Retinal pigment epithelial cell (primary cell): Measurements from ENCODE around the gene MET.
"Not testable (repeated sequence)": the region's sequence is repeated elsewhere in the genome, so short reads cannot be mapped to it uniquely, and the experiment has no call there.

Experiments
- DNase-seq: peaks from one replicate; pipeline ENCODE4 v3.0.0-alpha.2; 2010; ENCODE audit warnings: low read depth
- H3K4me3 ChIP-seq: 2 replicates; pipeline ENCODE4 v1.5.1; 2011; ENCODE audit warnings: mild to moderate bottlenecking, low read length, control low read depth, moderate library complexity
- TF ChIP-seq, protein P1 (sequence below): conservative IDR thresholded peaks from 2 replicates; pipeline ENCODE4 v1.5.1; 2011; ENCODE audit warnings: low read depth, low read length, control low read depth, inconsistent platforms

Gene MET

DNA sequence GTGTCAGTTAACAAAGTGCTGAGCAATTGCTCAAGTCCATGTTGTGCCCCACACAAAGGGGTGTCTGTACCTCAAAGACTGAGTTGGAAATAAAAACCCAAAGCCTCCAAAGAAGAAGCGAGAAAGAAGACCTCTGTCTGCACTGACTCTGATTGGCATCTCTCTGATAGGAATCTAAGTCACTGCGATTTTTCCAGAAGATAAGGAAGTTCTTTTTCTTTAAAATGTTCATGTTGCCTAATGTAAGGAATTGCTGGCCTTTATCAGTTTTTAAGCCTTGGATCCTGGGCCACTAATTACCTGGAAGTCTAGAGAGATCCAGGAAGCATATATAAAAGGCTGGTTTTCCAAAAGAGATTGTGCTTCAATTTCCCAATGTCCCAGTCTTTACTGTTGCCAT is 24.1 kb upstream of the MET start:
- no peak for DNase-seq
- TF ChIP-seq, protein P1, sequence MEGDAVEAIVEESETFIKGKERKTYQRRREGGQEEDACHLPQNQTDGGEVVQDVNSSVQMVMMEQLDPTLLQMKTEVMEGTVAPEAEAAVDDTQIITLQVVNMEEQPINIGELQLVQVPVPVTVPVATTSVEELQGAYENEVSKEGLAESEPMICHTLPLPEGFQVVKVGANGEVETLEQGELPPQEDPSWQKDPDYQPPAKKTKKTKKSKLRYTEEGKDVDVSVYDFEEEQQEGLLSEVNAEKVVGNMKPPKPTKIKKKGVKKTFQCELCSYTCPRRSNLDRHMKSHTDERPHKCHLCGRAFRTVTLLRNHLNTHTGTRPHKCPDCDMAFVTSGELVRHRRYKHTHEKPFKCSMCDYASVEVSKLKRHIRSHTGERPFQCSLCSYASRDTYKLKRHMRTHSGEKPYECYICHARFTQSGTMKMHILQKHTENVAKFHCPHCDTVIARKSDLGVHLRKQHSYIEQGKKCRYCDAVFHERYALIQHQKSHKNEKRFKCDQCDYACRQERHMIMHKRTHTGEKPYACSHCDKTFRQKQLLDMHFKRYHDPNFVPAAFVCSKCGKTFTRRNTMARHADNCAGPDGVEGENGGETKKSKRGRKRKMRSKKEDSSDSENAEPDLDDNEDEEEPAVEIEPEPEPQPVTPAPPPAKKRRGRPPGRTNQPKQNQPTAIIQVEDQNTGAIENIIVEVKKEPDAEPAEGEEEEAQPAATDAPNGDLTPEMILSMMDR: no peak
- no peak overlapping the region for H3K4me3 ChIP-seq

DNA sequence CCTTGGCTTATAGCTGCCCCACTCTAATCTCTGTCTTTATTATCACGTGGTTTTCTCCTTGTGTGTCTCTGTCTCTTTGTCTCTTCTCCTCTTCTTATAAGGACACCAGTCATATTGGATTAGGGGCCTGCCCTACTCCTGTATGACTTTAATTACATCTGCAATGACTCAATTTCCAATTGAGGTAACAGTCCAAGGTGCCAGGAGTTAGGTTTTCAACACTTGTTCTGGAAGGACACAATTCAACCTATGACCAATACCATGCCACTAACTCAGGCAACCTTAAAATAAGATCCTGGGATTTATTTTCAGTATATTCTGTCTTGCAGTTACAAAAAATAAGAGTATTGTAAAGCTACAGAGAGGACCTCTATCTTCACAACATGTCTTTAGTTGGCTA is 21.6 kb upstream of the MET start:
- H3K4me3 ChIP-seq: no peak overlapping the region
- no peak for DNase-seq

DNA sequence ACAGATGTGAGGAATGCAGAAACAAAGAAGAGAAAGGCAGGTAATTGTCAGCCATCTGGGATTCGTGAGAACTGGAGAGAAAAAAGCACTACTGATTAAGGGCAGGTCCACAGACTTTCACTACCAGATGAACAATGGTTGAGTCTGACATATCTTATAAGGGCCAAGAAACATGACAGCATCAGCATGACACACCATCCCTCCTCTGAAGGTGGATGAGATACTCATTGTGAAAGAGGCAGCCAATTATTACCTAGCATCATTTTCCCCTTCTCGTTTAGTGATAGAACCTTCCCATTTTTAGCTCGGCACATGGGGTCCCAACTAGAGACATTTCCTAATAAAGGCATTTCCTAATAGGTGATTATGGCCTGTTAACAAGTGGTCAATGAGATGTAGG is 19.2 kb upstream of the MET start:
- TF ChIP-seq, protein P1: no peak
- DNase-seq: no peak
- no peak overlapping the region for H3K4me3 ChIP-seq

More for the DNA sequence above, 21.6 kb upstream of the MET start:
- TF ChIP-seq, protein P1: no peak

DNA sequence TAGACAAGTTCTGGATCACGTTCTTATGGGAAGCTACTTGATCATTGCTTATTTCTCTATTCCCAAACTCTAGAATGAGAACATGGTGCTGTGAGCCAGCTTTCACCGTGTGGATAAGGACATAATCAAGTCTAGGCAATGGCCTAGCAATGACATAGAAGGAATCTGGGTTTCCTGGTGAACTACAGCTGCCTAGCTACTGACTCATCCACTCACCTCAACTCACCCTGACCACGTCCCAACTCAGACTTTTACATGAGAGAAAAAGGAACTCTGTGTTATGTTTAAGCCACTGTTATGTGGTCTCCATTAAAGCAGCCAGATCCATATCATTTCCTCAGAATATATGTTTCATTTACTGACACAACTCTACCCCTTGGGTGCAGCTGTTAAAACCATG is 18.8 kb upstream of the MET start:
- H3K4me3 ChIP-seq: no peak overlapping the region
- DNase-seq: peak; percentile 48

DNA sequence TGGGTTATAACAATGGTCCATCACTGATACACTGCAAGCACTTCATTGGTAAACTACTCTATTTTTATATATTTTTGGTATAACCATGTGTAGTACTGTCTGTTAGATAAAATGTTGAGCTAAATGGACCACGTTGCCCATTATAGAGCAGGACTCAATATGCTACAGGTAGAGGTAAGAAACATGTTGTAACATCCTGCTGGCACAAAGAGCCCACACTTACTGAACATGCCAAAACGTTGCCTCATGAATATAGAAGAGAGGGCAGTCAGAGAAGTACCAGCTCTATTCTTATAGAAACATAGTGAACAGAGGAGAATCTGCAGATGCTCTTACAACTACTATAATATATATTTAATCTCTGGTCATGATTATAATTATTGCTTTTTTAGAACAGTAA is 18.4 kb upstream of the MET start:
- TF ChIP-seq, protein P1: no peak
- H3K4me3 ChIP-seq: no peak overlapping the region
- no peak for DNase-seq

More for the DNA sequence above, 18.8 kb upstream of the MET start:
- TF ChIP-seq, protein P1: no peak

DNA sequence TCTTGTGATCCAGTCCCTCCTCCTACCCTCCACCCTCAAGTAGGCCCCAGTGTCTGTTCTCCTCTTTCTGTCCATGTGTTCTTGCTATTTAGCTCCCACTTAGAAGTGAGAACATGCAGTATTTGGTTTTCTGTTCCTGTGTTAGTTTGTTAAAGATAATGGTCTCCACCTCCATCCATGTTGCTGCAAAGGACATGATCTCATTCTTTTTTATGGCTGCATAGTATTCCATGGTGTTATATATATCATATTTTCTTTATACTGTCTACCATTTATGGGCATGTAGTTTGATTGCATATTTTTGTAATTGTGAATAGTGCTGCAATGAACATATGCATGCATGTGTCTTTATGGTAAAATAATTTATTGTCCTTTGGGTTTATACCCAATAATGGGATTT is 12.7 kb upstream of the MET start:
- not testable (repeated sequence) for H3K4me3 ChIP-seq, DNase-seq

DNA sequence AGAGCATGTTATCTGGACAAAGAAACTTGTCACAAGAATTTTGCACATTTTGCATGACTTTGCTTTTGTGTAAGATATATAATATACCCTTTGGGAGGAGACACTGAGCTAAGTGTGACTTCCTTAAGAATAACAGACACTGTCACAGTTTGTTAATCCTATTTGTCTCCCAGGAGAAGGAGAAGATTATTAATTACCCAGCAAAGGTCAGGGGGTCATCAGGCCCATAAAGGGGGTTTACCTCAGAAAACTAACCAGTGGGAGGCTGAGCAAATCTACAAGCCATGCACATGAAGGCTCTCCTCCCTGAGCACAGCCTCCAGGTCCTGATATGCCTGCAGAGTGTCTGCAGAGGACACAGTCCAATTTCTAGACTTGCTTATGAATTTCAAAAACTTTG is 10.1 kb upstream of the MET start:
- TF ChIP-seq, protein P1: no peak
- H3K4me3 ChIP-seq: no peak overlapping the region
- no peak for DNase-seq

DNA sequence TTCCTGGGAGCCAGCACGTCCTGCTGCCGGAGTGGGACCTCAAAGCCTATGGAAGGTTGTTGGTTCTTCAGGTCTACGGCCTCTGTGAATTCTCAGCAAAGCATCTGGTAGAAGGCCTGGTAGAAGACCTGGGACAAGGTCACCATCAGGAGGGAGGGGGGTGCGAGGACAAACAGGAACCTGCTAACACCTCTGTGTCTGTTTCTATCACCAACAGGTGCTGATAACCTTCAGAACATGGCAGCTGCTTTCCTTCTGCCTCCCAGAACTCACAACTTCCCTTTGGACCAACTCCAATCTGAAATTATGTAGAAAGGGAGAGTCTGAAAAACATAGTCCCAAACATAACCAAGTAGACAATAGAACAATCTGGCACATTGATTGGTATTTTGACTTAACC is 8.3 kb upstream of the MET start:
- DNase-seq: no peak
- TF ChIP-seq, protein P1: no peak
- no peak overlapping the region for H3K4me3 ChIP-seq
